Panc1 (cell line): Measurements from ENCODE around the gene LIPJ. TPM values are rescaled to one million over a fixed set of nuclear protein-coding genes. Genes with fewer than 3 reads are reported as not detected.

ENCODE experiments used
- ATAC-seq: fragments of 200-7000 bp; cut with Tn5 transposase; 2 replicates; pipeline ENCODE4 v1.9.1; 2020; ENCODE audit warnings: mild to moderate bottlenecking, moderate library complexity
- BruUV-seq: library from RNA; stranded (reverse); fragments of 400-500 nt; replicated peaks from 2 replicates; lab custom pipeline; 2021; lab: Mats Ljungman, UMichigan
- CTCF ChIA-PET: fragments of 300-600 bp; sonication (Branson Sonifier 250); formaldehyde crosslinking; loops from one replicate; lab custom pipeline; 2022; ENCODE audit warnings: antibody characterized with exemption; lab: Charles Lee
- POLR2A ChIA-PET: fragments of 300-600 bp; sonication (Branson Sonifier 250); formaldehyde crosslinking; loops from one replicate; lab custom pipeline; 2022; ENCODE audit warnings: antibody characterized with exemption; lab: Charles Lee
- DNase-seq: peaks from one replicate; pipeline ENCODE4 v3.0.0-alpha.2; 2010; ENCODE audit warnings: low read depth, low spot score
- H3K27ac ChIP-seq: 2 replicates; pipeline ENCODE4 v1.5.1; 2011; ENCODE audit warnings: mild to moderate bottlenecking, low read length, inconsistent platforms
- H3K27me3 ChIP-seq: fragments of 200-500 bp; sonication (Bioruptor generic); 2 replicates; pipeline ENCODE4 v1.6.0; 2014; ENCODE audit warnings: low read length, inconsistent platforms; ENCODE audit not compliant: control insufficient read depth, insufficient read depth
- H3K36me3 ChIP-seq: fragments of 200-500 bp; sonication (Bioruptor generic); 2 replicates; pipeline ENCODE4 v1.5.1; 2014; ENCODE audit warnings: inconsistent platforms, mild to moderate bottlenecking, low read length, moderate library complexity; ENCODE audit not compliant: control insufficient read depth, insufficient read depth
- H3K4me1 ChIP-seq: 2 replicates; pipeline ENCODE4 v1.5.1; 2011; ENCODE audit warnings: inconsistent platforms, mild to moderate bottlenecking, low read length, moderate library complexity; ENCODE audit not compliant: control insufficient read depth, insufficient read depth
- H3K4me3 ChIP-seq, 2 experiments: 2 replicates each; pipeline ENCODE4 v1.5.1; 2011 to 2012; ENCODE audit warnings: low read depth in 2 of 2, low read length in 2 of 2, mild to moderate bottlenecking in 2 of 2, inconsistent platforms in 1 of 2, moderate library complexity in 1 of 2
- H3K9me3 ChIP-seq: fragments of 200-500 bp; sonication (Bioruptor generic); 2 replicates; pipeline ENCODE4 v1.5.1; 2014; ENCODE audit warnings: low read depth, mild to moderate bottlenecking, inconsistent platforms, low read length, moderate library complexity; ENCODE audit not compliant: control insufficient read depth, insufficient read depth
- CTCF ChIP-seq: fragments of 450-650 bp; IDR thresholded peaks from 2 replicates; pipeline ENCODE4 v1.5.1; 2017; ENCODE audit warnings: mild to moderate bottlenecking
- POLR2AphosphoS5 ChIP-seq: IDR thresholded peaks from 2 replicates; pipeline ENCODE4 v1.6.1; 2012; ENCODE audit warnings: mild to moderate bottlenecking, low read depth, low read length, moderate library complexity
- SIN3A ChIP-seq: IDR thresholded peaks from 2 replicates; pipeline ENCODE4 v1.6.1; 2012; ENCODE audit warnings: low read depth, mild to moderate bottlenecking, low read length, moderate library complexity, borderline replicate concordance; ENCODE audit not compliant: insufficient read depth
- TCF7L2 ChIP-seq: IDR thresholded peaks from 2 replicates; pipeline ENCODE4 v1.6.1; 2011; ENCODE audit warnings: mild to moderate bottlenecking, low read depth, low read length, inconsistent platforms
- in situ Hi-C: cut with HindIII; loops from 2 replicates; pipeline ENCODE4 v1.10.0; 2016; ENCODE audit warnings: low sequenced_read_pairs, low pct_unique_long_range_greater_than_20kb
- intact Hi-C: fragments of 100-400 bp; cut with micrococcal nuclease; formaldehyde crosslinking; loops from one replicate; pipeline ENCODE4 v1.10.0; 2022; ENCODE audit not compliant: unreplicated experiment
- total RNA-seq: library from RNA; stranded (reverse); gene quantifications from one replicate; pipeline ENCODE4 v1.2.1, GENCODE V29; 2021; ENCODE audit not compliant: unreplicated experiment
- TF ChIP-seq, protein P1 (sequence below), 2 experiments: IDR thresholded peaks; 2 replicates each; pipeline ENCODE4 v1.6.1; 2011 to 2012; ENCODE audit warnings: low read depth in 2 of 2, control low read depth in 1 of 2, low read length in 1 of 2, mild to moderate bottlenecking in 1 of 2, moderate library complexity in 1 of 2; ENCODE audit not compliant: insufficient read depth in 1 of 2

The LIPJ gene
- total RNA-seq, 1 experiment from 2014 or later, result not detected

DNA sequence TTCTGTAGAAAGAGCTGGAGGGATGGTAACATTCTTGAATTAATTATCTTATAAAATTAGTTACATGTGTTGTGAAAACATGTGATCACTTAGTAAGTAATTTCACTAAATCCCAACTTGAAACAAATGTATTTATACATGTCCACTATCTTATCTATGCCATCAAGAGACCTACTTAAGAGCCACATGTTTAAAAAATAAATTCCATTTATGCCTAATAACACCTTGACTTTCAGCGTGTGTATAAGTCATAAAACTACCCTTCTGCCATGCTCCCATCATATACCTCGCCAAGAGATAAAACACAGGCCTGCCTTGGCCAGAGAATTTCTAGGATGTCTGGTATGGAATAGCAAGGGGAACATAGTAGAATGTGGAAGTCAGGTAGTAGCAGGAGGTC, 37.3 kb downstream of the LIPJ start:
- BruUV-seq, result no TSS peak
- in situ Hi-C loops, result no loop called here
- Histone ChIP-seq H3K27me3 (no peaks in the 10 kb centered on the region), H3K4me3 (no peak overlapping the region), H3K36me3 (no peaks in the 10 kb centered on the region), H3K27ac (no peak overlapping the region), H3K4me1 (no peaks in the 10 kb centered on the region), H3K9me3 (no peaks in the 10 kb centered on the region)
- TF ChIP-seq POLR2AphosphoS5, result no peak
- TF ChIP-seq, protein P1, sequence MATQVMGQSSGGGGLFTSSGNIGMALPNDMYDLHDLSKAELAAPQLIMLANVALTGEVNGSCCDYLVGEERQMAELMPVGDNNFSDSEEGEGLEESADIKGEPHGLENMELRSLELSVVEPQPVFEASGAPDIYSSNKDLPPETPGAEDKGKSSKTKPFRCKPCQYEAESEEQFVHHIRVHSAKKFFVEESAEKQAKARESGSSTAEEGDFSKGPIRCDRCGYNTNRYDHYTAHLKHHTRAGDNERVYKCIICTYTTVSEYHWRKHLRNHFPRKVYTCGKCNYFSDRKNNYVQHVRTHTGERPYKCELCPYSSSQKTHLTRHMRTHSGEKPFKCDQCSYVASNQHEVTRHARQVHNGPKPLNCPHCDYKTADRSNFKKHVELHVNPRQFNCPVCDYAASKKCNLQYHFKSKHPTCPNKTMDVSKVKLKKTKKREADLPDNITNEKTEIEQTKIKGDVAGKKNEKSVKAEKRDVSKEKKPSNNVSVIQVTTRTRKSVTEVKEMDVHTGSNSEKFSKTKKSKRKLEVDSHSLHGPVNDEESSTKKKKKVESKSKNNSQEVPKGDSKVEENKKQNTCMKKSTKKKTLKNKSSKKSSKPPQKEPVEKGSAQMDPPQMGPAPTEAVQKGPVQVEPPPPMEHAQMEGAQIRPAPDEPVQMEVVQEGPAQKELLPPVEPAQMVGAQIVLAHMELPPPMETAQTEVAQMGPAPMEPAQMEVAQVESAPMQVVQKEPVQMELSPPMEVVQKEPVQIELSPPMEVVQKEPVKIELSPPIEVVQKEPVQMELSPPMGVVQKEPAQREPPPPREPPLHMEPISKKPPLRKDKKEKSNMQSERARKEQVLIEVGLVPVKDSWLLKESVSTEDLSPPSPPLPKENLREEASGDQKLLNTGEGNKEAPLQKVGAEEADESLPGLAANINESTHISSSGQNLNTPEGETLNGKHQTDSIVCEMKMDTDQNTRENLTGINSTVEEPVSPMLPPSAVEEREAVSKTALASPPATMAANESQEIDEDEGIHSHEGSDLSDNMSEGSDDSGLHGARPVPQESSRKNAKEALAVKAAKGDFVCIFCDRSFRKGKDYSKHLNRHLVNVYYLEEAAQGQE (IDR thresholded peaks at IDR 0.05; ENCODE audit: insufficient read depth in 1 of 2, low read depth in 2 of 2, low read length in 1 of 2), result no peak
- no peak for TF ChIP-seq SIN3A
- TF ChIP-seq CTCF, result no peak
- TF ChIP-seq TCF7L2, result no peak
- ChIA-PET CTCF (no interaction called here), POLR2A (no interaction called here)
- no peak for ATAC-seq
- no peak for DNase-seq
- intact Hi-C loops, result no loop called here

DNA sequence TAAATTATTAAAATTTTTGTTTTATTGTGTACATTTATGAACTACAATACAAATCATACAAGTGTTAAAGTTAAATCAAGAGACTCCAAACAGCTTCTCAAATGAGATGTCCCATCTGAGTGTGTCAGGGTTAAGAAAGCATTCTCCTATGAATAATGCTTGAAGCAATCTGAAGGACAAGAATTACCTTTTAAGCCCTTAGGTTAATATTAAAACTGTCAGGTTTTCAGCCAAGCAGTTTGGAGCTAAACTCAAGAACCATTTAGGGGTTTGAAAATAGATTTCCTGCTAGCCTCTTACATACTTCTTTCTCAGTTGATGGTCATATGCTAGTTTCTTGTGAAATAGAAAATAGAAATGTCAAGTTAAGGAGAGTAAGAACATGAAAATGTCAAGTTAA, 38.3 kb downstream of the LIPJ start:
- Histone ChIP-seq H3K36me3 (no peaks in the 10 kb centered on the region), H3K27me3 (no peaks in the 10 kb centered on the region), H3K4me3 (no peak overlapping the region), H3K9me3 (no peaks in the 10 kb centered on the region), H3K4me1 (no peaks in the 10 kb centered on the region), H3K27ac (no peak overlapping the region)
- DNase-seq (no peak), ATAC-seq (no peak)
- no TSS peak for BruUV-seq
- CTCF ChIA-PET, result no interaction called here
- in situ Hi-C loops (no loop called here), intact Hi-C loops (no loop called here)
- no peak for TF ChIP-seq POLR2AphosphoS5
- TF ChIP-seq TCF7L2, result no peak
- TF ChIP-seq SIN3A, result no peak
- TF ChIP-seq, protein P1 (IDR thresholded peaks at IDR 0.05; ENCODE audit: insufficient read depth in 1 of 2, low read depth in 2 of 2, low read length in 1 of 2), result no peak
- no peak for TF ChIP-seq CTCF
- POLR2A ChIA-PET, result no interaction called here
